Astrocyte (in vitro differentiated cells and primary cell): ENCODE data around the gene PPM1B. TPM values are rescaled to one million over a fixed set of nuclear protein-coding genes. Genes with fewer than 3 reads are reported as not detected.

ENCODE experiments used
- DNase-seq: peaks from one replicate; pipeline ENCODE4 v3.0.0-alpha.2; 2010; ENCODE audit warnings: low read depth
- FAIRE-seq: peaks from 2 replicates; lab custom pipeline; 2011; peaks lifted over from hg19 to GRCh38; lab: Jason Lieb, UNC
- H2AFZ ChIP-seq: 2 replicates; pipeline ENCODE4 v1.6.0; 2012; ENCODE audit warnings: low read depth, low read length, inconsistent platforms
- H3K27ac ChIP-seq: 2 replicates; pipeline ENCODE4 v1.5.1; 2011; ENCODE audit warnings: low read depth, low read length, inconsistent platforms
- H3K27me3 ChIP-seq: 2 replicates; pipeline ENCODE4 v1.6.0; 2011; ENCODE audit warnings: low read length, inconsistent platforms; ENCODE audit not compliant: insufficient read depth
- H3K36me3 ChIP-seq: 2 replicates; pipeline ENCODE4 v1.5.1; 2011; ENCODE audit warnings: low read length, inconsistent platforms; ENCODE audit not compliant: insufficient read depth
- H3K4me1 ChIP-seq: 2 replicates; pipeline ENCODE4 v1.5.1; 2011; ENCODE audit warnings: low read length, inconsistent platforms; ENCODE audit not compliant: insufficient read depth
- H3K4me2 ChIP-seq: 2 replicates; pipeline ENCODE4 v1.6.0; 2012; ENCODE audit warnings: low read length, inconsistent platforms
- H3K4me3 ChIP-seq: 2 replicates; pipeline ENCODE4 v1.5.1; 2011; ENCODE audit warnings: low read depth, mild to moderate bottlenecking, low read length, inconsistent platforms; ENCODE audit not compliant: insufficient read depth
- H3K79me2 ChIP-seq: 2 replicates; pipeline ENCODE4 v1.6.0; 2012; ENCODE audit warnings: mild to moderate bottlenecking, low read length, inconsistent platforms; ENCODE audit not compliant: insufficient read depth
- H3K9ac ChIP-seq: 2 replicates; pipeline ENCODE4 v1.6.0; 2012; ENCODE audit warnings: mild to moderate bottlenecking, low read length, inconsistent platforms
- H3K9me3 ChIP-seq: 2 replicates; pipeline ENCODE4 v1.5.1; 2012; ENCODE audit warnings: low read depth, mild to moderate bottlenecking, low read length, inconsistent platforms; ENCODE audit not compliant: insufficient read depth
- H4K20me1 ChIP-seq: 2 replicates; pipeline ENCODE4 v1.6.0; 2012; ENCODE audit warnings: low read length, inconsistent platforms; ENCODE audit not compliant: insufficient read depth
- H3K27ac Mint-ChIP-seq: one replicate; pipeline ENCODE4 v1.8.0; 2021; ENCODE audit warnings: mild to moderate bottlenecking, mixed read lengths; ENCODE audit not compliant: unreplicated experiment
- H3K27me3 Mint-ChIP-seq: one replicate; pipeline ENCODE4 v1.8.0; 2021; ENCODE audit warnings: low read depth, mixed read lengths; ENCODE audit not compliant: unreplicated experiment
- H3K36me3 Mint-ChIP-seq: one replicate; pipeline ENCODE4 v1.8.0; 2021; ENCODE audit warnings: low read depth, mixed read lengths; ENCODE audit not compliant: unreplicated experiment
- H3K4me1 Mint-ChIP-seq: one replicate; pipeline ENCODE4 v1.8.0; 2021; ENCODE audit warnings: low read depth, mixed read lengths; ENCODE audit not compliant: unreplicated experiment
- H3K4me3 Mint-ChIP-seq: one replicate; pipeline ENCODE4 v1.8.0; 2021; ENCODE audit warnings: mild to moderate bottlenecking, moderate library complexity, mixed read lengths; ENCODE audit not compliant: unreplicated experiment
- H3K9me3 Mint-ChIP-seq: one replicate; pipeline ENCODE4 v1.8.0; 2021; ENCODE audit warnings: mild to moderate bottlenecking, mixed read lengths; ENCODE audit not compliant: unreplicated experiment
- CTCF ChIP-seq: IDR thresholded peaks from 2 replicates; pipeline ENCODE4 v1.5.1; 2011; ENCODE audit warnings: low read depth, mild to moderate bottlenecking, inconsistent platforms, low read length, moderate library complexity; ENCODE audit not compliant: insufficient read depth
- EZH2 ChIP-seq: IDR thresholded peaks from 2 replicates; pipeline ENCODE4 v1.6.1; 2012; ENCODE audit warnings: mild to moderate bottlenecking, low read length, inconsistent platforms; ENCODE audit not compliant: insufficient read depth
- total RNA-seq: library from RNA; stranded (reverse); gene quantifications from 2 replicates; pipeline ENCODE4 v1.2.1, GENCODE V29; 2021

Gene PPM1B
- total RNA-seq, 1 donor from 2014 or later = 39.4 TPM

GRCh38 chr2:44148999-44149398 lies 19.7 kb upstream of the PPM1B start:
- Histone ChIP-seq H3K4me1 (no peaks in the 10 kb centered on the region), H3K9ac (no peak overlapping the region), H2AFZ (no peak overlapping the region), H3K27me3 (no peaks in the 10 kb centered on the region), H4K20me1 (no peaks in the 10 kb centered on the region), H3K79me2 (no peaks in the 10 kb centered on the region), H3K36me3 (no peaks in the 10 kb centered on the region), H3K4me2 (no peak overlapping the region), H3K9me3 (no peaks in the 10 kb centered on the region), H3K27ac (no peak overlapping the region), H3K4me3 (no peak overlapping the region)
- H3K27ac Mint-ChIP-seq = no peak overlapping the region
- TF ChIP-seq EZH2 = no peak
- no peak for TF ChIP-seq CTCF
- H3K36me3 Mint-ChIP-seq = no peaks in the 10 kb centered on the region
- FAIRE-seq (no peak), DNase-seq (no peak)
- H3K4me1 Mint-ChIP-seq = no peaks in the 10 kb centered on the region
- no peak overlapping the region for H3K4me3 Mint-ChIP-seq
- peaks cover 7% of the 10 kb centered on the region for H3K27me3 Mint-ChIP-seq
- H3K9me3 Mint-ChIP-seq = no peaks in the 10 kb centered on the region

GRCh38 chr2:44150473-44150872 lies 18.2 kb upstream of the PPM1B start:
- Mint-ChIP-seq H3K36me3 (no peaks in the 10 kb centered on the region), H3K9me3 (no peaks in the 10 kb centered on the region), H3K4me1 (no peaks in the 10 kb centered on the region), H3K27me3 (peaks cover 7% of the 10 kb centered on the region), H3K4me3 (no peak overlapping the region), H3K27ac (no peak overlapping the region)
- Histone ChIP-seq H3K9ac (no peak overlapping the region), H3K36me3 (no peaks in the 10 kb centered on the region), H3K9me3 (no peaks in the 10 kb centered on the region), H3K4me3 (no peak overlapping the region), H3K27ac (no peak overlapping the region), H2AFZ (no peak overlapping the region), H3K4me2 (no peak overlapping the region), H3K79me2 (no peaks in the 10 kb centered on the region), H4K20me1 (no peaks in the 10 kb centered on the region), H3K27me3 (no peaks in the 10 kb centered on the region), H3K4me1 (no peaks in the 10 kb centered on the region)
- DNase-seq (no peak), FAIRE-seq (no peak)
- TF ChIP-seq EZH2 (no peak), CTCF (no peak)

GRCh38 chr2:44152865-44153669 lies 15.6 kb upstream of the PPM1B start:
- Histone ChIP-seq H3K9me3 (no peaks in the 10 kb centered on the region), H3K27me3 (no peaks in the 10 kb centered on the region), H3K4me1 (no peaks in the 10 kb centered on the region), H3K4me2 (no peak overlapping the region), H4K20me1 (no peaks in the 10 kb centered on the region), H3K79me2 (no peaks in the 10 kb centered on the region), H3K27ac (no peak overlapping the region), H2AFZ (no peak overlapping the region), H3K9ac (no peak overlapping the region), H3K36me3 (no peaks in the 10 kb centered on the region), H3K4me3 (no peak overlapping the region)
- FAIRE-seq (no peak), DNase-seq (no peak)
- Mint-ChIP-seq H3K27me3 (peaks cover 9% of the 10 kb centered on the region), H3K36me3 (no peaks in the 10 kb centered on the region), H3K9me3 (no peaks in the 10 kb centered on the region), H3K4me1 (no peaks in the 10 kb centered on the region), H3K4me3 (no peak overlapping the region), H3K27ac (no peak overlapping the region)
- TF ChIP-seq CTCF (no peak), EZH2 (no peak)
